CD4-positive, alpha-beta T cell (primary cell): ENCODE data around the gene MBD5. TPM values are rescaled to one million over a fixed set of nuclear protein-coding genes. Genes with fewer than 3 reads are reported as not detected.

ENCODE experiments used
- ATAC-seq: fragments of 200-7000 bp; cut with Tn5 transposase; one replicate; pipeline ENCODE4 v1.10.0; 2022; ENCODE audit warnings: mild to moderate bottlenecking; ENCODE audit not compliant: poor library complexity
- CTCF ChIA-PET: fragments of 350-600 bp; sonication (Branson Sonifier 250); formaldehyde crosslinking; loops from one replicate; lab custom pipeline; 2021; ENCODE audit warnings: antibody characterized with exemption, inconsistent platforms; lab: Charles Lee
- POLR2A ChIA-PET: fragments of 350-600 bp; sonication (Branson Sonifier 250); formaldehyde crosslinking; loops from one replicate; lab custom pipeline; 2021; ENCODE audit warnings: antibody characterized with exemption, inconsistent platforms; lab: Charles Lee
- DNase-seq, 14 experiments: peaks; one replicate each; pipeline ENCODE4 v3.0.0-alpha.2; 2013 to 2020; ENCODE audit warnings: mixed read lengths in 2 of 14
- H3K27ac ChIP-seq, 2 donors: one replicate each; pipeline versions ENCODE4 v1.5.1 to v1.7.0; 2013; ENCODE audit warnings: low read length in 2 of 2, low read depth in 1 of 2, mild to moderate bottlenecking in 1 of 2
- H3K27me3 ChIP-seq, 2 experiments: 1 replicate in 1 of 2; 2 replicates in 1 of 2; pipeline versions ENCODE4 v1.6.1 to v1.7.0; 2013; ENCODE audit warnings: low read length in 2 of 2, control low read depth in 1 of 2, mild to moderate bottlenecking in 1 of 2, moderate library complexity in 1 of 2; ENCODE audit not compliant: insufficient read depth in 2 of 2, control insufficient read depth in 1 of 2
- H3K36me3 ChIP-seq: one replicate; pipeline ENCODE4 v1.6.1; 2013; ENCODE audit warnings: low read length, control low read depth; ENCODE audit not compliant: insufficient read depth
- H3K4me1 ChIP-seq: one replicate; pipeline ENCODE4 v1.6.1; 2013; ENCODE audit warnings: low read length, control low read depth; ENCODE audit not compliant: insufficient read depth
- H3K4me3 ChIP-seq: one replicate; pipeline ENCODE4 v1.5.1; 2013; ENCODE audit warnings: mild to moderate bottlenecking, low read length, moderate library complexity
- H3K9me3 ChIP-seq, 2 experiments: 1 replicate in 1 of 2; 2 replicates in 1 of 2; pipeline versions ENCODE4 v1.6.1 to v1.7.0; 2013; ENCODE audit warnings: low read length in 2 of 2, mild to moderate bottlenecking in 2 of 2, control low read depth in 1 of 2, moderate library complexity in 1 of 2; ENCODE audit not compliant: control insufficient read depth in 1 of 2, insufficient read depth in 1 of 2
- H3K27ac Mint-ChIP-seq: one replicate; pipeline ENCODE4 v1.8.0; 2020; ENCODE audit warnings: mixed read lengths
- H3K27me3 Mint-ChIP-seq: one replicate; pipeline ENCODE4 v1.8.0; 2021; ENCODE audit warnings: mixed read lengths
- H3K36me3 Mint-ChIP-seq: one replicate; pipeline ENCODE4 v1.8.0; 2021; ENCODE audit warnings: low read depth, mixed read lengths
- H3K4me1 Mint-ChIP-seq: one replicate; pipeline ENCODE4 v1.8.0; 2021; ENCODE audit warnings: low read depth, mixed read lengths
- H3K4me3 Mint-ChIP-seq: one replicate; pipeline ENCODE4 v1.8.0; 2020; ENCODE audit warnings: mild to moderate bottlenecking, mixed read lengths
- H3K9me3 Mint-ChIP-seq: one replicate; pipeline ENCODE4 v1.8.0; 2020; ENCODE audit warnings: mixed read lengths
- intact Hi-C, 2 experiments: fragments of 100-400 bp; cut with DNase I in 1 of 2; cut with micrococcal nuclease in 1 of 2; formaldehyde crosslinking; loops; one replicate each; pipeline versions ENCODE4 v1.15.1 to v1.9.0; 2023 to 2025; cut with DNase I, micrococcal nuclease
- total RNA-seq, 174 experiments: library from RNA in 2 of 174; stranded (reverse) in 2 of 174; gene quantifications; one replicate each; pipeline ENCODE4 v1.2.3 and lab custom pipeline; 2021 to 2026
- TF ChIP-seq, protein P1 (sequence below): fragments of 200-600 bp; IDR thresholded peaks from one replicate; pipeline ENCODE4 v1.8.0; 2022; ENCODE audit warnings: antibody characterized with exemption, mild to moderate bottlenecking

The MBD5 gene
- total RNA-seq, 2 experiments from 2014 or later = 49.8 to 52.9 TPM

DNA sequence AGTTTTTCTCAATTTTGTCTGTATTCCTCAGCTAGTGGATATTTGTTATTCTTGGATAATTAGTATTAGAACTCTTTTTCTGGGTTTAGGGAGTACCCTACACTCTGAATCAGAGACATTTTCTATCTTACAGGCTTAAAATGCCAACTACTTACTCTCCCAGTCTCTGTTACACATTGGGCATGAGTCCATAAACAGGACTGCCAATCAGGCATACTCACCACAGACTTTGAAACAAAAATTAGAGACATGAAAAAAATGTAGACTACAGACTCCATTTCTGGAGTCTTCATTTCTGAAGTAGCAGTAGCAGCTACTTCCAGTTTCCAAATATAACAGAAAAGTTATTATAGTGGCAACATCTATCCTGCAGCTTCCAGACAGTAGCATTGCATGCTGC is 279.7 kb downstream of the MBD5 start:
- ATAC-seq (no peak), DNase-seq (no peak)
- no peak overlapping the region for H3K4me3 ChIP-seq
- H3K4me1 ChIP-seq = no peaks in the 10 kb centered on the region
- H3K27me3 Mint-ChIP-seq = no peaks in the 10 kb centered on the region
- intact Hi-C loops = no loop called here
- TF ChIP-seq, protein P1, sequence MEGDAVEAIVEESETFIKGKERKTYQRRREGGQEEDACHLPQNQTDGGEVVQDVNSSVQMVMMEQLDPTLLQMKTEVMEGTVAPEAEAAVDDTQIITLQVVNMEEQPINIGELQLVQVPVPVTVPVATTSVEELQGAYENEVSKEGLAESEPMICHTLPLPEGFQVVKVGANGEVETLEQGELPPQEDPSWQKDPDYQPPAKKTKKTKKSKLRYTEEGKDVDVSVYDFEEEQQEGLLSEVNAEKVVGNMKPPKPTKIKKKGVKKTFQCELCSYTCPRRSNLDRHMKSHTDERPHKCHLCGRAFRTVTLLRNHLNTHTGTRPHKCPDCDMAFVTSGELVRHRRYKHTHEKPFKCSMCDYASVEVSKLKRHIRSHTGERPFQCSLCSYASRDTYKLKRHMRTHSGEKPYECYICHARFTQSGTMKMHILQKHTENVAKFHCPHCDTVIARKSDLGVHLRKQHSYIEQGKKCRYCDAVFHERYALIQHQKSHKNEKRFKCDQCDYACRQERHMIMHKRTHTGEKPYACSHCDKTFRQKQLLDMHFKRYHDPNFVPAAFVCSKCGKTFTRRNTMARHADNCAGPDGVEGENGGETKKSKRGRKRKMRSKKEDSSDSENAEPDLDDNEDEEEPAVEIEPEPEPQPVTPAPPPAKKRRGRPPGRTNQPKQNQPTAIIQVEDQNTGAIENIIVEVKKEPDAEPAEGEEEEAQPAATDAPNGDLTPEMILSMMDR = no peak
- peaks cover 0 to 4% of the 10 kb centered on the region in 2 experiments for H3K9me3 ChIP-seq
- H3K4me1 Mint-ChIP-seq = no peaks in the 10 kb centered on the region
- no peak overlapping the region for H3K27ac ChIP-seq
- no peak overlapping the region for H3K27ac Mint-ChIP-seq
- H3K36me3 Mint-ChIP-seq = peaks cover 28% of the 10 kb centered on the region
- no peaks in the 10 kb centered on the region for H3K27me3 ChIP-seq
- CTCF ChIA-PET = no interaction called here
- POLR2A ChIA-PET = no interaction called here
- H3K36me3 ChIP-seq = no peaks in the 10 kb centered on the region
- no peak overlapping the region for H3K4me3 Mint-ChIP-seq
- H3K9me3 Mint-ChIP-seq = no peaks in the 10 kb centered on the region

DNA sequence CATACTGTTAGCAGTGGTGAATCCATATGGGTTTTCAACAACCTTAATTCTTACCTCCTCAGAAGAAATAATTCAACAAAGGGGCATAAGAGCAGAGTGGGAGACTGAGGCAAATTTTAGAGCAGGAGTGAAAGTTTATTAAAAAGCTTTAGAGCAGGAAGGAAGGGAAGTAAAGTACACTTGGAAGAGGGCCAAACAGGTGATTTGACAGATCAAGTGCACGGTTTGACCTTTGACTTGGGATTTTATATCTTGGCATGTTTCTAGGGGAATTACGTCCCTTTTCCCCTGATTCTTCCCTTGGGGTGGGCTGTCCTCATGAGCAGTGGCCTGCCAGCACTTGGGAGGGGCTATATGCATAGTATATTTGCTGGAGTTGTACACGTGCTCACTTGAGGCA is 280.5 kb downstream of the MBD5 start:
- DNase-seq (no peak), ATAC-seq (no peak)
- no peaks in the 10 kb centered on the region for H3K27me3 Mint-ChIP-seq
- intact Hi-C loops = no loop called here
- no peaks in the 10 kb centered on the region for H3K4me1 Mint-ChIP-seq
- peaks cover 28% of the 10 kb centered on the region for H3K36me3 Mint-ChIP-seq
- no peaks in the 10 kb centered on the region for H3K4me1 ChIP-seq
- H3K27ac ChIP-seq = no peak overlapping the region
- no peaks in the 10 kb centered on the region for H3K27me3 ChIP-seq
- H3K36me3 ChIP-seq = no peaks in the 10 kb centered on the region
- H3K4me3 ChIP-seq = no peak overlapping the region
- H3K9me3 ChIP-seq = peaks cover 0 to 4% of the 10 kb centered on the region in 2 experiments
- no peak overlapping the region for H3K4me3 Mint-ChIP-seq
- ChIA-PET POLR2A (no interaction called here), CTCF (no interaction called here)
- TF ChIP-seq, protein P1 = no peak
- no peaks in the 10 kb centered on the region for H3K9me3 Mint-ChIP-seq
- H3K27ac Mint-ChIP-seq = no peak overlapping the region

DNA sequence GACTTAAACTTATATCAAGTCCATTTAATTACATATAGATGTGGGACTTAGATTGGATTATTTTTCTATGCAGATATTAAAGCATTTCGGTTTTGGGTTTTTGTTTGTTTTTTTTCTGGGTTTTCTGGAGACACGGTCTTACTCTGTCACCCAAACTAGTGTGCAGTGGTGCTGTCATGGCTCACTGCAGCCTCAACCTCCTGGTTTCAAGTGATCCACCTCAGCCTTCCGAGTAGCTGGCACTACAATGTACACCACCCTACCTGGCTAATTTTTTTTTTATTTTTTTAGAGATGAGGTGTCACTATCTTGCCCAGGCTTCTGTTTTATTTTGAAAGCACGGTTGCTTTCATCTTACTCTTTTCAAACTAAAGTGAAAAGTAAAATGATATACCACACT is 281.6 kb downstream of the MBD5 start:
- Mint-ChIP-seq H3K4me3 (no peak overlapping the region), H3K36me3 (peaks cover 24% of the 10 kb centered on the region), H3K27me3 (no peaks in the 10 kb centered on the region), H3K4me1 (no peaks in the 10 kb centered on the region), H3K9me3 (no peaks in the 10 kb centered on the region), H3K27ac (no peak overlapping the region)
- TF ChIP-seq, protein P1 = no peak
- no peak for DNase-seq
- Histone ChIP-seq H3K4me3 (no peak overlapping the region), H3K27me3 (no peaks in the 10 kb centered on the region), H3K27ac (no peak overlapping the region), H3K9me3 (peaks cover 0 to 4% of the 10 kb centered on the region in 2 experiments), H3K36me3 (no peaks in the 10 kb centered on the region), H3K4me1 (no peaks in the 10 kb centered on the region)
- ChIA-PET CTCF (no interaction called here), POLR2A (no interaction called here)
- intact Hi-C loops = no loop called here
- ATAC-seq = no peak
